HG03439 (cell line): ENCODE results near the gene BCL2L1.
"Not testable (repeated sequence)": the region's sequence is repeated elsewhere in the genome, so short reads cannot be mapped to it uniquely, and the experiment has no call there.

Experiments
- ATAC-seq: cut with Tn5 transposase; IDR thresholded peaks from one replicate; pipeline ENCODE4 v1.9.1; 2021; ENCODE audit warnings: mild to moderate bottlenecking, moderate library complexity; ENCODE audit not compliant: unreplicated experiment

BCL2L1 gene

DNA sequence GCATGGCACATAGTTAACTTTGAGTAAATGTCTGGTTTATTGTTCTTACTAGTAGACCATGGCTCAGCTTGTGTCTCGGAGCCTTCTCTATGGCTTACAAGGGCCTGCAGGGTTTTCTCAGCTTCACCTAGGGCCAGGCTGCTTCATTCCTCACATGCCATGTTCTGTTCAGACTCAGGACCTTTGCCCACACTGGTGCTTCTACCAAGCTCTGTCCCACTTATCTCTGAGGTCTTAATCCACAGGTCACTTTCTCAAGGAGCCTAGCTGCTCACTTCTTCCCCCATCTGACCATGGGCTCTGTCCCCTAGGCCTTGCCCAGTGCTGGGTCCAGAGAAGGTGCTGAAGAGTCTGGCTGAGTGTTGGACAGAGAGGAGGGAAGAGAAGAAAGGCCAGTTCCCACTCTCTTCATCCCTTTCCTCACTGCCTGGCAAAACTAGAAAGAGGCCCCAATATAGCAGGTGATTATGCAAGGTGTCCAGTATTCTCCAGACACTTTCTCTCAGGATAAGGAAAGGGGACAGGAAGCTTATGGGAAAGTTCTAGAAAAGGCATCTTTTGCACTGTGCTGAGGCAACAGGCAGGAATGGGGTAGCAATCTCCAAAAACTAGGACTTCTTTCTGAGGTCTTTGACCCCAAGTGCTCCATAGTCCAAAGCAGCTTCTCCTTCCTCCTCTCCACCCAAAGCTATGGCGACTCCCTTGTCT, 45.0 kb downstream of the BCL2L1 start:
- ATAC-seq = no peak

DNA sequence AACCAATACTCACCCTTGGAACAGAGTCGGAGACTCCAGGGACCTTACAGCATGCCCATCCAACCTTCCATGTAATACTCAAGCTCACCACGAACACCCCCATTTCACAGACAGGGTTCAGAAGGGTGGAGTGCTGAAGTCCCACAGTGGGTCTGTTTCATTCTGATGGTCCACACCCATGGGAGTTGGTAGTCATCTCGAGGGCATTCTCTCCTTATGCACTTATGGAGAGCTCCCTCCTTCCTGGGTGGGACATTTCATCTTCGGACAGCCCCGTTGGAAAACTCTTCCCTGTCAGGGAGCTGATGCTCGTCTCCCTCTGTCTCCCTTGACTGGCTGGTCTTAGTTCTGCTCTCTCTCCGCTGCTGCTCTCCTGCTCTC, 46.1 kb downstream of the BCL2L1 start:
- no peak for ATAC-seq

DNA sequence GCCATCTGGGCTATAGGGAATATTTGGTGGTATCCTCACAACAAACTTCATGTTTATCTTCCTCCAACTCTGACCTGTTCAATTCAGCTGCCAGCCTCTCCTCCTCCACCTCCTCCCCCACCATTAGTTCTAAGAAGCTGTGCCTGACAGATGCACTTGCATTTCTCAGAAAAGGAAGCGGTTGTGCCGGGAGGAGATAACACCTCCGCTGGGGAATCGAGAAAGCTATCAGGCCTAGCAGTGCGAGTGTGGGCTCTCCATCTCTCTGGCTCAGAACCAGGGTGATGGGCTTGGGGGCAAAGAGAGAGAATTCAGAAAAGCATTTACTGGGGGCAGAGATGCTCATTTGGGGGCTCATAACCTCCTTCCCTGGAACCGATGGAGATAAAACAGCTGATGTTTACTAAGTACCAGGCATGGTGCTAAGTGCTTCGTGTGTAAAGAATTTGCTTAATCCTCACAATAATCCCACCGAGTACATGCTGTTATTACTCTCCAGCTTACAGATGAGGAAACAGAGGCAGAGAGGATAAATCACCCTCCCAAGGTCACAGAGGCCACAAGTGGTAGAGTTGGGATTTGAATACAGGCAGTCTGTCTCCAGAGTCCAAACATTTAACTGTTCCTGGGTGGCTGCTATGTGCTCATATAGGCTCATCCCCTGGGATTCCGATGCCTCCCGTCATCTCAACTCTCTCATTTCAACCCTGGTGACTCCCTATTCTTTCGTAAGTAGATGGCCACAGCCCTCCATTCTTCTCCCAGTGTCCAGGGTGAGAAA, 46.6 kb downstream of the BCL2L1 start:
- ATAC-seq = no peak

DNA sequence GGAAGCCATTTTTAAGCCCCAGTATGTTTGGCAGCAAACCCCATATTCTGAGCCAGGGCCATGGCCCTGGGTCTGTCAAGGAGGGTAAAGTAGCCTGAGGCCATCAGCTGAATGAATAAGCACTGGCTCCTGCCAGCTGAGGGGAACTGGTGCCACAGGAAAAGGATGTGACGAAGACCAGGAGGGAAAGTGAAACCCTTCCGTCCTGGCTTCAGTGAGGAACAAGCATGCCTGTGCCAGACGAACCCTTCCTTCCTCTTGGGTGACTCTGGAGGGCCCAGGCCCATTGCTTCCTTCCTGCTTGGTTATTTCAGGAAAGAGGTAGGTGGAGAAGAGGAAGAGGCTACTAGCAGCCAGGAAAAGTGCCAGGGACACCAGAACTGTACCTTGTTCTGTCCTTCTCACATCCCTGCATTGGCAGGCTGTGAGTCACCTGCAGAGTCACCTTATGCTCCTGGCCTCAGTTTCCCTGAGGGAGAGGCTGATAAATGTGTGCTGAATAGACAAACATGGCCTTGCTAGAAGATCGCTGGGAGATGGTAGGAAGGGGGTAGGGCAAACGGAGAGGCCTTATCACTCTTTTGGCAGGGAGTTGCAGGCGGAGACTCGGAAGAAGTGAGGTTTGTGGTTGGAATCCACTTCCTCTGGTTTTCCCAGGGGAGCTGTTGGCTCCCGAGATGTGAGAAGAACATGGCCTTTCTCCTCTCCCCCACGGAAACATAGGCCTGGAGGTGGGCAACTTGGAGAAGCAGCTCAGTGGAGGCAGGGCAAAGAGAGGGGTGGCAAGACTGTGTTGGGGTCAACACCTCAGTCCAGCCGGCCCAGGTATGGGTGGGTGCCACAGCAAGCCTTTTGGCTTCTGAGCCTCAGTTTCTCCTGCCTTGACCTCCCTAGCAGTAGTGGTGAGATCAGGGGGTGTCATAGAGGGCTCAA, 47.5 kb downstream of the BCL2L1 start:
- peak; percentile 42 for ATAC-seq

DNA sequence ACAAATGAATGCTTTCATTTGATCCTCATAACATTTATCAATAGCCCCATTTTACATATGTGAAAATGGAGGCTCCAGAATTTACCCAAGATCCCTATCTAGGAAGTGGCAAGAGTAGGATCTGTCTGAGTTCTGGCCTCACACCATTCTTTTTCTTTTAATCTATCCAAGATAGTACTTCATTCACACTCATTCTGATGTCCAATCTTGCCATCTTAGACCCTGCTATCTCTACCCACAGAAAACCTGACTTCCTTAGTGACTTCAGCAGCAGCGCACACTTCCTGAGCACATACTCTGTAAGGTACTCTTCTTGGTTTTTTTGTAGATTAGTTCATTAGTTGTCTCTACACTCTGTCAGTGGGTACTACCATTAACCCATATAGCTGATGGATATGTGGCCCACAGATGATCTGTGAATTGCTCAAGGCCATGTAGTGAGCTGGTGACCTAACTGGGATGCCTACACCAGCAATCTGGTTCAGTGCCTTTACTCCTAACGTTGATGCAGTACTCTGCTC, 48.7 kb downstream of the BCL2L1 start:
- ATAC-seq = no peak

DNA sequence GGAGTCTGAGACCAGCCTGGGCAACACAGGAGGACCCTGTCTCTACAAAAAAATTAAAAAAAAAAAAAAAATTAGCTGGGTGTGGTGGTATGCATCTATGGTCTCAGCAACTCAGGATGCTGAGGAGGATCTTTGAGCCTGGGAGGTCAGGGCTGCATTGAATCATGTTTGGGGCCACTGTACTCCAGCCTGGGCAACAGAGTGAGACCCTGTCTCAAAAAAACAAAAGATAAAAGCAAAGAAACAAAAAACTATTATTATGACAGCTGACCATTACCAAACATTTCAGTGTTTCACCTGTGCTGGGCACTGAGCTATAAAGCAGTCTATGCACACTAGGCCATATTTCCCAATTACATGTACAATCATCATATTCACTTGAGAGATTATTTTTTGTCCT, 49.2 kb downstream of the BCL2L1 start:
- no peak for ATAC-seq

DNA sequence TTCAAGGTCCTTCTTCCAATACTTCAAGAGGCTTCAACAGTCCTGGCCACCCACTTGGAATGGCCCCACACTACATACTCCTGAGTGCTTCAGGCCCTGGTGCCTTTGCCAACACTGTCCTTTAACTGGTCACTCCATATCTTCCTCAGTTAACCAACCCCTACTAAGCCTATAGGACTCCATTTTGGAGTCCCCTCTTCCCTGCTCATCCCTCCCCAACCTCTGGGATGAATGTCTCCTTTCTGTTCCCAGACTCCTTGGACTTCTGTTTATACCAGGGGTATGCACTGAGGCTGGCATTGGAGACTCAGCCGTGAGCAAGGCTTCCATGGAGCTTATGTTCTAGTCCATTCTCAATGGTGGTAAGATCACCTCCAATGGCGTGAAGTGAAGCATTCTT, 51.3 kb downstream of the BCL2L1 start:
- no peak for ATAC-seq

DNA sequence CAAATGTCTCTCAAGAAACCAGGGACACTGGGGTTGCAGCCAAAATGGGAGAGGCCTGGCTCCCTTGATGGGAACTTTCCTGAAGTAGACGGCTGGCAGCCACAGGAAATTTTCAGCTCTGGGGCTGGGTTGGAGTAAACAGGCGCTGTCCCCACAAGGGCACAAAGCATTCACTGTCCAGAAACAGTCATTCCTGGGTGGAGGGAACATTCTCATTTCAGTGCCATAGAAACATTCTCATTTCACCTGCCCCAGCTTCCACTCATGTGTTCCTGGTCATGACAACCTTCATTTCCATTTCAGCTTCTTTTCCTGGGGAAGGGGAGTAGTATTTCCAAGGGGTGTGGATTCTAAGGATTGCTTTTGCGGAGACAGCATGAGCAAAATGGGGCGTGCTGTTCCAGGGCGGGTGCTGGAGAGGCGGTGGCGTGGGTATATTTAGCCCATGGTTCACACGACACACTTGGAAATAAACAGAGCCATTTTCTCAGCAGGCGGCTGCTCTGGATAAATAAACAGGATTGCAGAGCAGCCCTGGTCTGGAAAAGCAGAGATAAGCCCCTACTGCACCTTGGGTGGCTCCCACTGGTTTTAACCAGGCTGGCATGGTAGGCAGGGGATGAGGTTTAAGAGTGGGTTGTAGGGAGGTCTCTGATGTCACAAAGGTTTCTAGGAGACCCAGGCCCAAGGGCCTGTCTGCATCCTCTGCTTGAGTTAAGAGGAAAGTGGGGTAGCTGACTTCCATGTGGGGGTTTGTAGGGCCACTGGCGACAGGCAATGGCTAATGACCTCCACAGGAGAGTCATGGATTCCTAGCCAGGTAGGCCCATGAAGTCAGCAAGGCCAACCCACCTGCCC, 52.1 kb downstream of the BCL2L1 start:
- no peak for ATAC-seq

DNA sequence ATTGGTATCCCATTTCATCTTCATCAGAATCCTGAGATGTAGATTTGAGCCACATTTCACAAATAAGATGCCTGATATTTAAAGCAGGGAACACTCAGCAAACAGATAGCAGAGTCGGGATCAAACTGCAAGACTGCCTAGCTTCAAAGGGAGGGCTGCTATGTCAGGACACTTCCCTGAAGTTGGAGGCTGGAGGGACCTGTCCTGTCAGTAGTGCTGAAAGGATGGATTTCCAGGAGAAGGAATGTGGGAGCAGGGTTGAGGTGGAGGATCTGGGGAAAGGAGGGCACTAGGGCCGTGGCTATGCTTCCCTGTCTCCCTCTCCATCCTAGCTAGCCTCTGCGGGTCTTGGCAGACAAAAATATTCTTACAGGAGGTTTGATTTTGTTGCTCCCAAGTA, 52.8 kb downstream of the BCL2L1 start:
- no peak for ATAC-seq

DNA sequence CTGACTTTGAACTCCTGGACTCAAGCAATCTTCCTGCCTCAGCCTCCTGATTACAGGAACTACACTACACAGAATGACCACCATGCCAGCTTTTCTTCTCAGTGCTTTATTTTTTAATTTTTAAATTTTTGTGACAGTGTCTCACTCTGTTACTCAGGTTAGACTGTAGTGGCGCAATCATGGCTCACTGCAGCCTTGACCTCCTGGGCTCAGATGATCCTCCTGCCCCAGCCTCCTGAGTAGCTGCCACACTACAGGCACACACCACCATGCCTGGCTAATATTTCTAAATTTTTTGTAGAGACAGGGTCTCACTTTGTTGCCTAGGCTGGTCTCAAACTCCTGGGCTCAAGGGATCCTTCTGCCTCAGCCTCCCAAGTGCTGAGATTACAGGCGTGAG, 53.7 kb downstream of the BCL2L1 start:
- ATAC-seq = not testable (repeated sequence)

DNA sequence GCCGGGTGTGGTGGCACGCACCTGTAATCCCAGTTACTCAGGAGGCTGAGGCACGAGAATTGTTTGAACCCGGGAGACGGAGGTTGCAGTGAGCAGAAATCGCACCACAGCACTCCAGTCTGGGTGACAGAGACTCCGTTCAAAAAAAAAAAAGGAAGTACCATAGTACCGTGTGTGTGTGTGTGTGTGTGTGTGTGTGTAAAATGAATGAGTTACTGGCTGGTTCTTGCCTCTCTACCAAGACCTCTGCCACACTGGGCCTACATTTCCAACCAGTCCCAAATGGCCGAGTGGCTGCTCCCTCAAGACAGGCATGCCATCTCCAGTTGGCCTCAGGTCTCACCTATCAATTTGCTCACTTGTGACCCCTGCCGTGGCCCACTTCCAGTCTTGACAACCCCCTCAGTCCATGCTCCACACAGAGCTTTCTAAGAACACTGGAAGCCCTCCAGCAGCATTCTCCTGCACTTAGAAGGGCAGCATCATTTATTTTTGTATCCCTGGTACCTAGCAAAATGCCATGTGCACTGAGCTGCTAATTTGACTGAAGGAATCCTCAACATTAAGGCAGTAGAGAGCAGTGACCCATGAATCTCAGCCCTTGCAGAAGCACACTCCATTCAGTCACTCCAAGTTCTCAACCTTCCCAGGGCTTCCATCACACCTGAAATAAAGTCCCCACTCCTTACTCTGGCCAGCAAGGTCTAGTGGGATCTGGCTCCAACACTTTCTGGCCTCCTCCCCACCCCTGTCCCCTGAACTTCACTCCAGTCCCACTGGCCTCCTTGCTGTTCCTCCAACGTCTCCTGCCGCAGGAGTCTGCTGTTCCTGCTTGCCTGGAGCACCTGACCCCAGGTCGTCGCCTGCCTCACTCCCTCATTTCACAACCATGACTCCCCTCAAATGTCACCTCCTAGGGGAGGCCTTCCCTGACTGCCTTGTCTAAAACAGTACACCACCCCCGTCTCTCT, 55.1 kb downstream of the BCL2L1 start:
- no peak for ATAC-seq

DNA sequence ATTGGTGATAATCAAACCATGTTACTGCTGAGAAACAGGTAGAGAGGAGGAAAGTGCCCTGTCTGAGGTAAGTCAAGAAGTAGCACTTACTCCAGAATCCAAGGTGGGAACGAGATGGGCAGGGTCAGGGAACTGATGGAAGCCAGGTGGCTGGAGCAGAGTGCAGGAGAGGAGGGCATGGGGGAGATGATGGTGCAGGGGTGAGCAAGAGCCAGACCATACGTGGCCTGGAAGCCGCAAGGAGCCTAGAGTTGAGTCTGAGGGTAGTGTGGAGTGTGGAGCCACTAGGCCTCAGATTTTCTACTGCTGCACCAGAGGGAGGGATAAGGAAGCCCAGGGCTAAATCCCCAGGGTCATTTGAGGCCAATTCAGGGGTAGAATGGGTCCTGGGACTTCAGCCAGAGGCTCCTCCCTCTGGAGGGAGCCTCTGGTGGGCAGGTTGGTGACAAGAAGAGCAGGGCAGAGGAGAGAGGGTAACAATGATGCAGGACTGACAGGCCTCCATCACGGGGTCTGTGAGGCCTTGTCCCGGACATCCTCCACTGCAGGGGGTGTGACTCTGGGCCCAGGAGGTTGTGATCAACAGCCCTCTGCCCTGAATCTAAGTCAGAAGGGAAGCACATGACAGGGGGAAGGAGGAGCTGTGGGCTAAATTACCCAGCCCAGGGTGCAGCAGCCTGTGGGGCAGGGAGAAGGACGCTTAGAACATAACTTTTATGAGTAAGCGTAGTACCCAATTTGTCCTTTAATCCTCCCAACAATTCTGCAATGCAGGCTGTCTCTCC, 56.2 kb downstream of the BCL2L1 start:
- ATAC-seq = no peak

DNA sequence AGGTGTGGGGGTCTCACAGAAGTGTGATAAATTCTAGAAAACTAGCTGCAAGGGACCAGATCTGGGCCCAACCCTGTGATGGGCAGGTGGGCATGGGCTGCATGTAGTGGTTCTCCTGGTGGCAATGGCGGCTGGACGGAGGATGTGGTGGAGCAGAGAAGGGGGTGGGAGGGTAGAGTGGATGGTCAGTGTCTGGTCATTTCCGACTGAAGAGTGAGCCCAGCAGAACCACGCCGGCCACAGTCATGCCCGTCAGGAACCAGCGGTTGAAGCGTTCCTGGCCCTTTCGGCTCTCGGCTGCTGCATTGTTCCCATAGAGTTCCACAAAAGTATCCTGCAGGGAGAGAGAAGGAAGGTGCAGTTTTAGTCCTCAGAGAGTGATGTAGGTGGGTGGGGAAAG, 56.9 kb downstream of the BCL2L1 start:
- no peak for ATAC-seq

DNA sequence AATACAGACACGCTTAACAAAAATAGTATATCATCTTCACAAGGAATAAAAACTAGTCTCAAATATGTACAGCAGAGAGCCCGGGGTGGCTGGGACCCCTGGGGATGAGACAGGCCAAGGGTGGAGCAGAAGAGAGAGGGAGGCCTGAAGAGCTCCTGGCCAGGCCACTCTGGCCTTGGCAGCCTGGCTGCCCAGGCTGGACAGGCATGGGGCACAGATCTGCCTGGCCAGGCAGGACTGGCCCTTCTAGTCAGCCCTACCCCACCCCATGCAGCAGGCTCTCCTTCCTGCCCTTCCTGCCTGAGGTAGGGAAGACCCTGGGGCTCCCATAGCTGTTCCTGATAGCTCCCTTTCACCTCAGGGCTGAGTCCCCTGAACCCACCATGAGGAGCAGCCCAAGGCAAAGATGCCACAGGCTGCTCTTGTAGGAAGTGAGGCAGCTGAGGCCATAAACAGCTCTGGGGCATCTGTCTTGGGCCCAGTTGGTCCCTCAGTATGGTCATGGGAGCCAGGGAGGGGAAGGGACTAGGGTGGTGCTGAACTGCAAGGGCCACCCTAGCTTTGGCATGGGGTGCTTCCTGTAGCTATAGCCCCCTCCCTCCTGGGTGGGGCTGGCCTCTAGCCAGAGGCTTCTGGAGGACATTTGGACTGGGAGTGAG, 57.8 kb downstream of the BCL2L1 start:
- ATAC-seq = no peak

DNA sequence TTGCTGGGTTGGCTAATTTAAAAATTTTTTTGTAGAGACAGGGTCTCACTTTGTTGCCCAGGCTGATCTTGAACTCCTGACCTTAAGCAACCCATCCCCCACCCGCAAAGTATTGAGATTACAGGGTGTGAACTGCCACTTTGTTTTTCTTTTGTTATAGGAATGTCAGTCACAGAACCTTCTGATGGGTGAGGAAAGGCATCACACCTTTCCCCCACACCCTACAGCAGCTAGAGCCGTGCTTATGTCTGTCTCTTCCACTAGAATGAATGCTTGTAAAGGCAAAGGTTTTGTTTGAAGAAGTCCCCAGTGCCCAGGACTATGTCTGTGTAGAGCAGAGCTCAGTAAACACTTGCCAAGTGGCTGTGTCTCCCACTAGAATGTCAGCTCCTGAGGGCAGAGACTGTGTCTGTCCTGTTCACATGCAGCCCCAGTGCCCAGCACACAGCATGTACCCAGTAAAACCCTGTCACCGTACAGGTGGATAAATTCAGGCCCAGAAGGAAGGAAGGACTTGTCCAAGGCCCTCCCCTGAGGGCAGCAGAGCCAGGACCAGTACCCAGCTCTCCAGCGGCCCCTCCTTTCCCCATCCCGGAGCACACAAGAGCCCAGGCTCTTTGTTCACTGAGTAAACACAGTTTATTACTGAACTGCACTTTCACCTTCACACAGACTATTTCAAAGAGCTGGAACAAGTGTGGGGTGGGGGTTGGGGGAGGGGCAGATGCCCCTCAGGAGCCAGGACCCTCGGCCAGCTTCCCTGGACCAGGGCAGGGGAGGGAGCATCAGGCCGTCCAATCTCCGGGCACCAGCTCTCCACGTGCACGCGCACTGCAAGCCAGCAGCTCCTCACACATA, 58.6 kb downstream of the BCL2L1 start:
- no peak for ATAC-seq

DNA sequence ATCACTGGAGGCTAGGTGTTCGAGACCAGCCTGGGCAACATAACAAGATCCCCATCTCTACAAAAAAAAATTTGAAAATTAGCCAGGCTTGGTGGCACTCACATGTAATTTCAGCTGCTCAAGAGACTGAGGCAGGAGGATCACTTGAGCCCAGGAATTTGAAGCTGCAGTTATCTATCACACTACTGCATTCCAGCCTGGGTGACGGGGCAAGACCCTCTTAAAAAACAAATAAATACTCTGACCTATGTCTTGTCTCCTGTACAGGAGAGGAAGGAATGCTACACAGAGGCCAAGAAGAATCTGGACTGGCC, 59.2 kb downstream of the BCL2L1 start:
- no peak for ATAC-seq

DNA sequence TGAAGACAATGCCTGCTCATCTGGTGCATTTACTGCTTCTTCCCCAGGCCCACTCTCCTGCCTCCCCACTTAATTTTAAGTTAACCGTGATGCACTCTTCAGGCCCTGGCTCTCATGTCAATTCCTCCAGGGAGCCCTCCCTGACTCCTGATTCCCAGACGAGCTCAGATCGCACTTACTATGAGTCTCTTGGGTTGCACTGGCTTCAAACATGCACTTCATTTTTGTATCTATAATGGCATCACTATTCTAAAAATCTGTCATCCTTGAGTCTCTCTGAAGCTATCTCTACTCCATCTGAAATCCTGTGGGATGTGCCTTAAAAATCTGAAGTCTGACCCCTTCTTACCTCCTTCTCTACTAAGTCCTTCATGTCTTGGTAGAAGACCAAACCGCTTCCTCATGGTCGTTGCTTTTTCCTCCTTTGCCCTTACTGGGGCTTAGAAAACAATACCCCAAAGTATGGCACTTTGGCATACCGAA, 60.3 kb downstream of the BCL2L1 start:
- ATAC-seq = no peak
